Mesendoderm (in vitro differentiated cells): ENCODE measurements around the gene PXYLP1.

Source experiments
- DNase-seq: peaks from one replicate; pipeline ENCODE4 v3.0.0; 2013
- H2AK5ac ChIP-seq: 2 replicates; pipeline ENCODE4 v1.6.1; 2013; ENCODE audit warnings: low read length, inconsistent platforms
- H2BK120ac ChIP-seq: 2 replicates; pipeline ENCODE4 v1.6.1; 2013; ENCODE audit warnings: low read depth, mild to moderate bottlenecking, low read length, moderate library complexity, mixed read lengths
- H2BK15ac ChIP-seq: replicated peaks from 2 replicates; pipeline ENCODE4 v1.6.1; 2013; ENCODE audit warnings: low read depth, mild to moderate bottlenecking, moderate library complexity
- H2BK5ac ChIP-seq: 2 replicates; pipeline ENCODE4 v1.6.1; 2013; ENCODE audit warnings: low read length, inconsistent platforms
- H3K18ac ChIP-seq: 2 replicates; pipeline ENCODE4 v1.6.1; 2013; ENCODE audit warnings: mild to moderate bottlenecking, low read length, mixed read lengths
- H3K23ac ChIP-seq: one replicate; pipeline ENCODE4 v1.6.1; 2013; ENCODE audit warnings: low read length
- H3K27ac ChIP-seq: 2 replicates; pipeline ENCODE4 v1.5.1; 2013; ENCODE audit warnings: low read depth, mild to moderate bottlenecking, inconsistent platforms, low read length, moderate library complexity
- H3K27me3 ChIP-seq: 2 replicates; pipeline ENCODE4 v1.6.1; 2013; ENCODE audit warnings: low read length, control low read depth, mild to moderate bottlenecking, inconsistent platforms; ENCODE audit not compliant: insufficient read depth, poor library complexity
- H3K36me3 ChIP-seq: 2 replicates; pipeline ENCODE4 v1.6.1; 2013; ENCODE audit warnings: low read length, inconsistent platforms; ENCODE audit not compliant: control insufficient read depth, insufficient read depth
- H3K4ac ChIP-seq: one replicate; pipeline ENCODE4 v1.6.1; 2013; ENCODE audit warnings: low read depth, mild to moderate bottlenecking, low read length, moderate library complexity
- H3K4me1 ChIP-seq: 2 replicates; pipeline ENCODE4 v1.6.1; 2013; ENCODE audit warnings: low read depth, low read length, inconsistent platforms; ENCODE audit not compliant: control insufficient read depth
- H3K4me2 ChIP-seq: 2 replicates; pipeline ENCODE4 v1.6.1; 2013; ENCODE audit warnings: low read length
- H3K4me3 ChIP-seq: 2 replicates; pipeline ENCODE4 v1.5.1; 2013; ENCODE audit warnings: mild to moderate bottlenecking, low read length
- H3K56ac ChIP-seq: one replicate; pipeline ENCODE4 v1.6.1; 2013; ENCODE audit warnings: low read length
- H3K79me1 ChIP-seq: 2 replicates; pipeline ENCODE4 v1.6.1; 2013; ENCODE audit warnings: low read length, inconsistent platforms
- H3K79me2 ChIP-seq: 2 replicates; pipeline ENCODE4 v1.6.1; 2013; ENCODE audit warnings: mild to moderate bottlenecking, low read length; ENCODE audit not compliant: control insufficient read depth, insufficient read depth
- H3K9ac ChIP-seq: 2 replicates; pipeline ENCODE4 v1.6.1; 2013; ENCODE audit warnings: low read length, inconsistent platforms
- H4K5ac ChIP-seq: one replicate; pipeline ENCODE4 v1.6.1; 2013; ENCODE audit warnings: low read length
- H4K8ac ChIP-seq: one replicate; pipeline ENCODE4 v1.6.1; 2013; ENCODE audit warnings: low read depth, mild to moderate bottlenecking, control low read depth, low read length, moderate library complexity
- WGBS: extraction: QIAGEN DNeasy Blood & Tissue Kit; methylation state at CpG from one replicate; pipeline ENCODE4 v1.1.7; 2013; ENCODE audit warnings: low lambda C conversion rate, missing lambda C conversion rate; ENCODE audit not compliant: insufficient coverage; ENCODE audit errors: extremely low coverage; 5-methylcytosine and 5-hydroxymethylcytosine counted together

Gene PXYLP1

GRCh38 chr3:141241616-141242376 is 10.2 kb downstream of the PXYLP1 start:
- H3K4me3 ChIP-seq, result no peak overlapping the region
- no peak overlapping the region for H3K9ac ChIP-seq
- H4K5ac ChIP-seq, result no peak overlapping the region
- H2BK120ac ChIP-seq, result no peak overlapping the region
- H3K79me1 ChIP-seq, result peaks cover 14% of the 10 kb centered on the region
- no CpG with 5 or more reads among the region's 12 CpGs for WGBS
- H3K4me2 ChIP-seq, result no peak overlapping the region
- no peaks in the 10 kb centered on the region for H3K36me3 ChIP-seq
- no peak overlapping the region for H3K23ac ChIP-seq
- no peak for DNase-seq
- no peaks in the 10 kb centered on the region for H3K27me3 ChIP-seq
- H3K4me1 ChIP-seq, result peaks cover 17% of the 10 kb centered on the region
- no peaks in the 10 kb centered on the region for H3K79me2 ChIP-seq
- H3K27ac ChIP-seq, result no peak overlapping the region
- H3K4ac ChIP-seq, result no peak overlapping the region
- no peak overlapping the region for H3K56ac ChIP-seq
- H2BK15ac ChIP-seq, result no peak overlapping the region
- H3K18ac ChIP-seq, result no peak overlapping the region
- no peak overlapping the region for H2BK5ac ChIP-seq
- H4K8ac ChIP-seq, result no peak overlapping the region
- no peak overlapping the region for H2AK5ac ChIP-seq

DNA sequence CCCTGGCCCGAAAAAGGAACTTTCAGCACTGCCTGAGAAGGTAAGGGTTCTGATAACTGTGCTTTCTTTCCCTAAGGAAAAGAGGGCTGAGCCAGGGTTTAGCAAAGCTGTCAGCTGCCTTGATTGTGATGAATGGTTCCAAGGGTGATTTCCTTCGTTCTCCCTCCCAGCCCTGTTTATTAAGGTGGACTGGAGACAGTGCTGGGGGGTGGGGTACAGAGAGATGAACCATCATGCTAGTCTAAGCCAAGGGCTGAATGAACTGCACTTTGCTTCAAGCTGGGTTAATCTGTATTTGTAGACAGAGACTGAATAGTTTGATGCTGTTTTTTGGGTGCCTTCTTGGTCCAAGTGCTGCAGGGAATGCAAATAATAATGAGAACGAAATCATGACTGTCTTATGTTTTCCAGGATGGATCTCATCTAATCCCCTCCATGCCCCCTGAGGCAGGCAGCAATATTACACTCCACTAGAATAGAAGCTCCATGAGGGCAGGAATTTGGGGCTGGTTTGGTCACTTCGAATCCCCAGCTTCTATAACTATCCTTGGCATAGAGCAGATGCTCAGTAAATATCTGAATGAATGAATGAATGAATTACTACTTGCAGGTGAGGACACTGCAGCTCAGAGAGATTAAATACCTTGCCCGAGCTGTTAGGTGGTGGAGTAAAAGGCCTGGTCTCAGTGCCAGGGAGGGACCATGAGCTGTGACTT is 10.9 kb downstream of the PXYLP1 start:
- DNase-seq, result no peak
- Histone ChIP-seq H2AK5ac (no peak overlapping the region), H3K4ac (no peak overlapping the region), H3K56ac (no peak overlapping the region), H3K4me3 (no peak overlapping the region), H3K27me3 (no peaks in the 10 kb centered on the region), H3K9ac (no peak overlapping the region), H3K18ac (no peak overlapping the region), H3K4me1 (peaks cover 17% of the 10 kb centered on the region), H4K5ac (no peak overlapping the region), H2BK15ac (no peak overlapping the region), H2BK120ac (no peak overlapping the region), H2BK5ac (no peak overlapping the region), H4K8ac (no peak overlapping the region), H3K79me2 (no peaks in the 10 kb centered on the region), H3K23ac (no peak overlapping the region), H3K27ac (no peak overlapping the region), H3K4me2 (no peak overlapping the region), H3K79me1 (peaks cover 14% of the 10 kb centered on the region), H3K36me3 (no peaks in the 10 kb centered on the region)
- WGBS, result no CpG with 5 or more reads among the region's 5 CpGs

- Histone ChIP-seq H3K36me3 (no peaks in the 10 kb centered on the region), H2BK15ac (no peak overlapping the region), H2AK5ac (no peak overlapping the region), H3K4me3 (no peak overlapping the region), H3K79me1 (peaks cover 14% of the 10 kb centered on the region), H3K56ac (no peak overlapping the region), H4K8ac (no peak overlapping the region), H3K4ac (no peak overlapping the region), H3K4me1 (peaks cover 12% of the 10 kb centered on the region), H3K18ac (no peak overlapping the region), H3K27ac (no peak overlapping the region), H3K79me2 (no peaks in the 10 kb centered on the region), H3K9ac (no peak overlapping the region), H2BK5ac (no peak overlapping the region), H3K23ac (no peak overlapping the region), H2BK120ac (no peak overlapping the region), H4K5ac (no peak overlapping the region), H3K27me3 (no peaks in the 10 kb centered on the region), H3K4me2 (no peak overlapping the region)
- no CpG with 5 or more reads among the region's 11 CpGs for WGBS
- DNase-seq, result peak; percentile 11
Observed at GRCh38 chr3:141243271-141243707, 11.7 kb downstream of the PXYLP1 start.

DNA sequence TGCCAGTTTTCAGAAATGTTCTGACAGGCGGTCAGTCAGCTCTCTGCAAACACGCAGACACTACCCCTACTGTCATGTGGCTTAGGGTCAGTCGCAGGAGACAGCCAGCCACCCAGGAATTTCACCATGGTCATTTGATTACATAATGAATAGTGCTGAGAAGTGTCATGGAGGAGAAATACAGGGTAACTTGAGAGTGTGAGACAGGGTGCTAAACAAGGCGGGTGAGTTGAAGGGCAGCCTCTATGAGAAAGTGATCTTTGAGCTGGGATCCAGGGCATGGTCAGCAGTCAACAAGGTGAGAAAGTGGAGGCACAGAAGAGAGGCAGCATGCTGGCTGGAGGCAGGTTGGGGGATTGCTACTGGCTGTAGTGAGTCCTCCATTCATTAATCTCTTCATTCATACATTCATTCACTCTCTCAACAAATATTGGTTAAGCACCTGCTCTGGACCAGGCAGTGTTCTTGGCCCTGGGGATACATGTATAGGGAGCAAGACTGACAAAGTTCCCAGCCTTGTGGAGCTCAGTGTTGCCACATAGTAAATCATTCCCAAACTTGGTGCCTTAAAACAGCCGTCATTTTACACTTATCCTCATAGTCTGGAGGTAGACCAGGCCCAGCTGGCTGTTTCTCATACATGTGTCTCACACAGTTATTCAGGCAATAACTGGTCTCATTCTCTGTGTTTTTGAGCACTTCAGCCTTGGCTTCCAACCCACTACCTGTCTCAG is 14.8 kb downstream of the PXYLP1 start:
- DNase-seq, result no peak
- Histone ChIP-seq H3K4ac (no peak overlapping the region), H3K4me2 (no peak overlapping the region), H4K8ac (no peak overlapping the region), H3K79me2 (no peaks in the 10 kb centered on the region), H3K23ac (no peak overlapping the region), H2AK5ac (no peak overlapping the region), H3K36me3 (no peaks in the 10 kb centered on the region), H2BK15ac (no peak overlapping the region), H3K79me1 (peaks cover 4% of the 10 kb centered on the region), H3K27ac (no peak overlapping the region), H2BK5ac (no peak overlapping the region), H3K9ac (no peak overlapping the region), H3K18ac (no peak overlapping the region), H3K4me3 (no peak overlapping the region), H3K56ac (no peak overlapping the region), H3K4me1 (no peaks in the 10 kb centered on the region), H2BK120ac (no peak overlapping the region), H3K27me3 (no peaks in the 10 kb centered on the region), H4K5ac (no peak overlapping the region)
- WGBS, result no CpG with 5 or more reads among the region's 5 CpGs

- no peak overlapping the region for H3K18ac ChIP-seq
- no peaks in the 10 kb centered on the region for H3K36me3 ChIP-seq
- peaks cover 4% of the 10 kb centered on the region for H3K79me1 ChIP-seq
- no peak overlapping the region for H2AK5ac ChIP-seq
- H3K4ac ChIP-seq, result no peak overlapping the region
- no peak overlapping the region for H2BK15ac ChIP-seq
- no peak overlapping the region for H4K8ac ChIP-seq
- H2BK120ac ChIP-seq, result no peak overlapping the region
- no peak for DNase-seq
- no peak overlapping the region for H3K27ac ChIP-seq
- no peak overlapping the region for H4K5ac ChIP-seq
- no peak overlapping the region for H3K9ac ChIP-seq
- no peak overlapping the region for H3K23ac ChIP-seq
- H3K4me1 ChIP-seq, result no peaks in the 10 kb centered on the region
- no peak overlapping the region for H3K4me3 ChIP-seq
- H3K79me2 ChIP-seq, result no peaks in the 10 kb centered on the region
- no peaks in the 10 kb centered on the region for H3K27me3 ChIP-seq
- no peak overlapping the region for H2BK5ac ChIP-seq
- no peak overlapping the region for H3K4me2 ChIP-seq
- WGBS, result no CpG with 5 or more reads among the region's 2 CpGs
- H3K56ac ChIP-seq, result no peak overlapping the region
Observed at GRCh38 chr3:141246958-141247301, 15.3 kb downstream of the PXYLP1 start.
